Measurements from ENCODE around the gene DPP6. TPM values are rescaled to one million over a fixed set of nuclear protein-coding genes. Genes with fewer than 3 reads are reported as not detected.

Gene DPP6
- total and polyA plus RNA-seq, 2 of the 8 experiments (the other 6 are each of a cell fraction or from before 2014, with no cell fraction given), result 4.7 to 6.8 TPM

- H3K79me2 ChIP-seq (ENCODE audit: control insufficient read depth in 1 of 2, insufficient read depth in 2 of 2, low read length in 2 of 2), result no peaks in the 10 kb centered on the region
- H3K36me3 ChIP-seq (ENCODE audit: control insufficient read depth in 2 of 4, insufficient read depth in 4 of 4, low read length in 3 of 4), result no peaks in the 10 kb centered on the region
- H3K14ac ChIP-seq (ENCODE audit: insufficient read length), result no peak overlapping the region
- H2BK12ac ChIP-seq (ENCODE audit: low read depth, low read length), result peak overlapping the region; percentile 80; the same call in 1 of the 2 replicates
- H2BK120ac ChIP-seq (replicated peaks; ENCODE audit: low read depth, low read length), result no peak overlapping the region
- FAIRE-seq (no peak), DNase-seq (ENCODE audit: low read depth in 1 of 2, low spot score in 2 of 2) (peak in 1 of 2 experiments; percentile 52)
- no peak overlapping the region for H3K27ac ChIP-seq (ENCODE audit: low read depth, low read length)
- no peaks in the 10 kb centered on the region for H3K9me3 ChIP-seq (ENCODE audit: insufficient read depth in 2 of 2, low read depth in 1 of 2, low read length in 1 of 2)
- H4K20me1 ChIP-seq (replicated peaks in 1 of 2; ENCODE audit: control insufficient read depth in 1 of 2, insufficient read depth in 2 of 2, low read length in 2 of 2), result peaks cover 1 to 2% of the 10 kb centered on the region in 2 experiments
- no peak overlapping the region for H4K5ac ChIP-seq (ENCODE audit: insufficient read length, low read depth, low read length)
- no peak overlapping the region; the same call in 1 of the 2 replicates for H2BK5ac ChIP-seq (ENCODE audit: low read depth, low read length)
- no peak overlapping the region for H2BK15ac ChIP-seq (ENCODE audit: low read length)
- no peak overlapping the region for H3K23ac ChIP-seq (ENCODE audit: insufficient read length)
- H3K4me1 ChIP-seq (replicated peaks in 1 of 4; ENCODE audit: control insufficient read depth in 3 of 4, insufficient read depth in 4 of 4, low read length in 3 of 4), result peaks cover 0 to 2% (median 1%) of the 10 kb centered on the region in 4 experiments; a peak in 2 of 7 replicates
- no peak overlapping the region for H4K91ac ChIP-seq (replicated peaks; ENCODE audit: insufficient read length, low read length)
- H3K23me2 ChIP-seq (ENCODE audit: low read depth, low read length), result no peaks in the 10 kb centered on the region; the same call in 1 of the 2 replicates
- H3K18ac ChIP-seq (ENCODE audit: extremely low read depth, low read length), result no peak overlapping the region
- no peaks in the 10 kb centered on the region for H3K27me3 ChIP-seq (replicated peaks in 1 of 4; ENCODE audit: control insufficient read depth in 3 of 4, extremely low read depth in 1 of 4, insufficient read depth in 3 of 4, low read length in 3 of 4)
- no peak overlapping the region for H3K56ac ChIP-seq (replicated peaks; ENCODE audit: insufficient read length, low read depth, low read length)
- no peak overlapping the region for H2AK5ac ChIP-seq (ENCODE audit: low read depth, low read length)
- WGBS, 2 experiments (ENCODE audit: extremely low coverage in 1 of 2, insufficient coverage in 1 of 2, insufficient read length in 1 of 2, insufficient replicate concordance in 2 of 2, low coverage in 1 of 2, low lambda C conversion rate in 2 of 2, missing lambda C conversion rate in 1 of 2), result 65% methylated on average over 20 of the region's 20 CpGs; no CpG with 5 or more reads in 1 of the 2 experiments
- no peak overlapping the region for H2BK20ac ChIP-seq (ENCODE audit: low read length)
- H3K4ac ChIP-seq (replicated peaks; ENCODE audit: insufficient read length, low read depth, low read length), result no peak overlapping the region
- CTCF ChIA-PET (ENCODE audit: partially characterized antibody), result interaction anchor here (0.5 to 1.8 kb wide), 23 partner anchors 9 to 388 kb away, joined by 3 to 9 read pairs (median 3); no protein-coding TSS in a partner anchor
- no peak overlapping the region for H3K4me2 ChIP-seq (ENCODE audit: insufficient read depth in 1 of 2, low read depth in 2 of 2, low read length in 2 of 2)
- POLR2A ChIA-PET (ENCODE audit: partially characterized antibody), result no interaction called here
- H3K4me3 ChIP-seq (ENCODE audit: extremely low read depth in 1 of 4, insufficient read depth in 2 of 4, low read depth in 3 of 4, low read length in 4 of 4), result no peak overlapping the region
- H3K9ac ChIP-seq (replicated peaks in 1 of 4; ENCODE audit: extremely low read depth in 1 of 4, low read depth in 3 of 4, low read length in 3 of 4), result no peak overlapping the region
- H2AFZ ChIP-seq (ENCODE audit: low read length), result peak overlapping the region; percentile 97; the same call in 1 of the 2 replicates
- no peaks in the 10 kb centered on the region for H3K79me1 ChIP-seq (ENCODE audit: low read depth, low read length)
- H4K8ac ChIP-seq (ENCODE audit: extremely low read depth, insufficient read depth, low read length), result no peak overlapping the region; the same call in 1 of the 2 replicates
Observed at GRCh38 chr7:154584352-154585252, 532.4 kb downstream of the DPP6 start.
